DMS 273 (cell line): ENCODE data around the gene ZNF598.

Experiments used
- DNase-seq: peaks from one replicate; lab custom pipeline; 2025; ENCODE audit not compliant: unreplicated experiment; lab: John Stamatoyannopoulos, UW

The ZNF598 gene

DNA sequence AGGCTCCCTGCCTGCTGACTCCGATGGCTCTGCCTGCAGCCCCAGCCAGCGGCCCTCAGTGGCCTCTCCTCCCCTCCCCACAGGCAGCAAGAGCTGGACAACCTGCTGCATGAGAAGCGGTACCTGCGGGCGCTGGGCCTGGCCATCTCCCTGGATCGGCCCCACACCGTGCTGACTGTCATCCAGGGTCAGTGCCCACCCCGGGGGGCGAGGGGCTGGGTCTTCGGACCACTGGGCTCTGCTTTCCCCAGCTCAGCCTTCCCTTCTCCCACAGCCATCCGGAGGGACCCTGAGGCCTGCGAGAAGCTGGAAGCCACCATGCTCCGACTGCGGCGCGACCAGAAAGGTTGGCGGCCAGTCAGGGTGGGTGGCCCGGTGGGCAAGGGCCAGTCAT is 31.7 kb downstream of the ZNF598 start:
- DNase-seq: no peak

DNA sequence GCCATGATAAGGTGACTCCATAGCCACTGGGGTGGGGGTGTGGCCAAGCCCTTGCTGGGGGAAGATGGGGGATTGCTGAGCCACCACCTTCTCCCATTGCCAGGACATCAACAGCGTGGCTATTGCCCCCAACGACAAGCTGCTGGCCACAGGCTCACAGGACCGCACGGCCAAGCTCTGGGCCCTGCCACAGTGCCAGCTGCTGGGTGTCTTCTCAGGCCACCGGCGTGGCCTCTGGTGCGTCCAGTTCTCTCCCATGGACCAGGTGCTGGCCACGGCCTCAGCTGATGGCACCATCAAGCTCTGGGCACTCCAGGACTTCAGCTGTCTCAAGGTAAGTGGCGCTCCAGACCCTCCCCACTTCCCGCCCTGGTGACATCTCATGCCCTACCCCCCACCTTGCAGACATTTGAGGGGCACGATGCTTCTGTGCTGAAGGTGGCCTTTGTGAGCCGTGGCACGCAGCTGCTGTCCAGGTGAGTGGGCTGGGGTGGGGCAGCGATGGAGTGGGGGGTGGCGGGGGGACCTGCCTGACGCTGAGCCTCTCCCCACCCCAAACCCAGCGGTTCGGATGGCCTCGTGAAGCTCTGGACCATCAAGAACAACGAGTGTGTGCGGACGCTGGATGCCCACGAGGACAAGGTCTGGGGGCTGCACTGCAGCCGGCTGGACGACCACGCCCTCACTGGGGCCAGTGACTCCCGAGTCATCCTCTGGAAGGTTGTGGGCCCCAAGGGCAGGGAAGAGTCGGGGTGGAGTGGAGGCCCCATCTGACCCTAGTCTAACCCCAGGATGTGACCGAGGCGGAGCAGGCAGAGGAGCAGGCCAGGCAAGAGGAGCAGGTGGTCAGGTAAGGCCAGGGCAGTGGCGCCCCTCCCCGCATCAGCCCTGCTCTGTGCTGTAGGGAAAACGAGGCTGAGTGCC is 32.4 kb downstream of the ZNF598 start:
- no peak for DNase-seq

DNA sequence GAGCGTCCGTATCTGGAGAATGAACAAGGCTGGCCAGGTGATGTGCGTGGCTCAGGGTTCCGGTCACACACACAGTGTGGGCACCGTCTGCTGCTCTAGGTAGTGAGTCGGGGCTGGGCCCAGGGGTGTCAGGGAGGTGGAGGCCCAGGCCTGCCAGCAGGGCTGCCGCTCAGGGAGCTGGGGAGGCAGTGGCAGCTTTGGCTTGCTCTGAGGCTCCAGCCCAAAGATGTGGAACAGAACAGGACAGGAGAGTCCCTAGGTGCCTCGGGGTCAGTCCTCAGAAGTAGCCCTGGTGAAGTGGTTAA is 33.5 kb downstream of the ZNF598 start:
- DNase-seq: no peak

DNA sequence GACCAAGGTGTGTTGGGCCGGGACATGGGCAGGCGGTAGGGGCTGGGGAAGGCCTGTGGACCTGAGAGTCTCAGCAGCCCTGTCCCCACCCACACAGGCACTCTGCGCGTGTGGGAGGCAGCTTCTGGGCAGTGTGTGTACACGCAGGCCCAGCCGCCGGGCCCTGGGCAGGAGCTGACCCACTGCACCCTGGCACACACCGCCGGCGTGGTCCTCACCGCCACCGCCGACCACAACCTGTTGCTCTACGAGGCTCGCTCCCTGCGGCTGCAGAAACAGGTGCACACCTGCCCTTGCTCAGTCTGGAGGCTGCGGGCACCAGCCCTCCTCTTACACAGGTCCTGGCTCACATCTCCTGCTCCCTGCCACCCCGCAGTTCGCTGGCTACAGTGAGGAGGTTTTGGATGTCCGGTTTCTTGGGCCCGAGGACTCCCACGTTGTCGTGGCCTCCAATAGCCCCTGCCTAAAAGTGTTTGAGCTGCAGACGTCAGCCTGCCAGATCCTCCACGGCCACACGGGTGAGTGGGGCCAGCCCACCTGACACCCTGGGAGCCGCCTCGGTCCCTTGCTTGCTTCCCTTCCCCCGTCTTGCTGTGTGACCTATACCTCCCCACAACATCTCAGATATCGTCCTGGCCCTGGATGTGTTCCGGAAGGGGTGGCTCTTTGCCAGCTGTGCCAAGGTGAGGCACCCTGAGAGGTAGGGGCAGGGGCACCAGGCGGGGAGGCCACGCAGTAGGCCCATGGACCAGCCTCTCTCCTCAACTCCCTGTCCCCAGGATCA is 34.0 kb downstream of the ZNF598 start:
- no peak for DNase-seq

DNA sequence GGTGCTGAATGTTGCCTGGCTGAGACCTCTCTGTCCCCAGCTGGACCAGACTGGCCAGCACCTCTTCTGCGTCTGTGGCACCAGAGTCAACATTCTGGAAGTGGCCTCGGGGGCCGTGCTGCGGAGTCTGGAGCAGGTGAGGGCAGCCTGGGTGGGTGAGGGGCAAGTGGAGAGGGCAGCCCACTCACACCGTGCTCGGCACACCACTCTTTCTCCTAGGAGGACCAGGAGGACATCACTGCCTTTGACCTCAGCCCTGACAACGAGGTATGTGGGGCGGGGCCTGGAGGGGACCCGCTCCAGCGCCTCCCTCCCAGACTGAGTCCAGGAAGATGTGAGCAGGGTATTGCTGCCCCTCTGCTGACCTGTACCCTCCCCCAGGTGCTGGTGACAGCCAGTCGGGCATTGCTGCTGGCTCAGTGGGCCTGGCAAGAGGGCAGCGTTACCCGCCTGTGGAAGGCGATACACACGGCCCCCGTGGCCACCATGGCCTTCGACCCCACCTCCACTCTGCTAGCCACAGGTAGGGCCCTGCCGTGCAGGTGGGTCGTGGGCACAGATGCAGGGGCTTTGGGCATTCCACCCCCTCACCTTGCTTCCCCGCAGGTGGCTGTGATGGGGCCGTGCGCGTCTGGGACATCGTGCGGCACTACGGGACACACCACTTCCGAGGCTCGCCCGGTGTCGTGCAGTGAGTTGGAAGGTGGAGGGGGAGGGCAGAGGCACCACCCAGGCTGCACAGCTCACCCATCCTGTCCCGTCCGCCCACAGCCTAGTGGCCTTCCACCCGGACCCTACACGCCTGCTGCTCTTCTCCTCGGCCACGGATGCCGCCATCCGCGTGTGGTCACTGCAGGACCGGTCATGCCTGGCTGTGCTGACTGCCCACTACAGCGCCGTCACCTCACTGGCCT is 35.2 kb downstream of the ZNF598 start:
- DNase-seq: no peak

DNA sequence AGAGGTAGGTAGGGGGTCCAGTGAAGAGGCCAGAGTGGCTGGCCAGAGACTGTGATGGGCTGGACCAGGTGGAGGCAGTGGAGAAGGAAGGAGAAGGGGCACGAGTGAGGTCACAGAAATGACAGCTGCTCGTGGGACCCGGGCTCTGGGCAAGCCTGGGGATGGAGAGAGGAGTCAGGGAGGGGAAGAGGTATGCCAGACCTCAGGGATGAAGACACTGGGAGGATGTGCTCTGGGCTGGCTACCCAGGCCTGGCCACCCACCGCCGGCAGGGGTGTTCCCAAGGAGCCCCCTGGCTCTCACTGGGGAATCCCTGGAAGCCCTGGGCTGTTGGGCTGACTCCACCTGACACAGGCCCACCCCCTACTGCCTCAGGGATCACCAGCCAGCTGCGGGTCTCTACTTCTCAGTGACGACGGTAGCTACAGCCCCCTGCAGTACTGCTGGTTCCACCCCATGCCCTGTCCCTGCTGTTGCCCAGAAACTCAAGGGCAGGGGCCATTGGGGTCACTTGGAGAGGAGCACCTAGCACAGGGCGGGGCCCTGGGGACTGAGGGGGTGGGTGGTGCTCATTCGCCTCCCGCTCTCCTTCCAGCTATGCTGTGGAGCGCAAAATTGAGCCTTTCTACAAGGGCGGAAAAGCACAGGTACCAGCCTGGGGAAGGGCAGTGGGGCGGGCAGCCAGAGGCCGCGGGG is 36.0 kb downstream of the ZNF598 start:
- DNase-seq: no peak

DNA sequence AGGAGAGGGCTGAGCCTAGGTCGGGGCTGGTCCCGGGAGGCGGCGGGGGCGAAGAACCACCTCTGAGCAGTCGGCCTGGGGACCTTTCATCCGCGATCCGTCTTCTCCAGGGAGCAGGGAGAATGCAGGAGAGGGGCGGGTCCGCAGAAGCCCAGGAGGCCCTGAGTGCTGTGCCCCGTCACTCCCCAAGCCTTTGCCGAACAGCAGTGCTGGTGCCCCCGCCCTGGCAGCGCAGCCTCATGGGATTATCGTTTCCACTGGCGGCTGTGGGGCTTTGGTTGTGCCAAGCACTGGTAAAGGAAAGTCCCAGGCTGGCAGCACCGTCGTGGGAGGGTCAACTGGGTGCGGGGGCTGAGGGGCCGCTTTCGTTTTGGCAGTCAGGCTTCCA is 37.1 kb downstream of the ZNF598 start:
- DNase-seq: peak; percentile 68

DNA sequence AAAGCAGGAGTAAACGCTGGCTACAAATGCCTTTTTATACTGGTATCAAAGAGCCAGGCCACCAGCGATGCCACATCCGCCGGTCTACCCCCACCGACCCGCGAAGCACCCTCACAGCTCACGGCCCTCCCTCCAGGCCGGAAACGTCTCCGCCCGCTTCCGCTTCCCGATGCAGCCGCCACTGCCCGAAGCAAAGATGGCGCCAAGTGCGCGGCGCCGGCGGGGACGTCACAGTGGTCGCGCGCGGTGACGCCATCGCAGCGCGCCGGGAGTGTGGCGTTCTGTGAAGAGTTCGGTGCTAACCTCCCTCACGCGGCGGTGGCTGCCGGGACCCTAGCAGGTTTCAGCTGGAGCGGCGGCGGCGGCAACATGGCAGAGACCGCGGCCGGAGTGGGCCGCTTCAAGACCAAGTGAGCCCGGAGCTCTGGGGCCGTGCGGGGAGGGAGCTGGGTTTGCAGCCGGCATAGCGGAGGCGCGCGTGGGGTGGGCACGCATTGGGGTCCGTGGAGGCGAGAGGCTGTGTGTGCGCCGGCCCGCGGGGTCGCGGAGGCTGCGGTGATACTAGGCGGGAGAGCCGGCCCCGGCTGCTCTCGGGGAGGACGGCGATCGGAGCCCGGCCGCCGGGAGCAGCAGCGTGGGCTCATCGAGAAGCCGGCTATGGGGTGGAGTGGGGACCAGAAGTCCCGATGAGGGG is 37.7 kb downstream of the ZNF598 start, which contains the start of gene TBL3:
TBL3 (plus strand) TSS at position 258 of the 694 bp plus-strand sequence; CDS start at position 370, 112 bp downstream.
- DNase-seq: peak; percentile 98

DNA sequence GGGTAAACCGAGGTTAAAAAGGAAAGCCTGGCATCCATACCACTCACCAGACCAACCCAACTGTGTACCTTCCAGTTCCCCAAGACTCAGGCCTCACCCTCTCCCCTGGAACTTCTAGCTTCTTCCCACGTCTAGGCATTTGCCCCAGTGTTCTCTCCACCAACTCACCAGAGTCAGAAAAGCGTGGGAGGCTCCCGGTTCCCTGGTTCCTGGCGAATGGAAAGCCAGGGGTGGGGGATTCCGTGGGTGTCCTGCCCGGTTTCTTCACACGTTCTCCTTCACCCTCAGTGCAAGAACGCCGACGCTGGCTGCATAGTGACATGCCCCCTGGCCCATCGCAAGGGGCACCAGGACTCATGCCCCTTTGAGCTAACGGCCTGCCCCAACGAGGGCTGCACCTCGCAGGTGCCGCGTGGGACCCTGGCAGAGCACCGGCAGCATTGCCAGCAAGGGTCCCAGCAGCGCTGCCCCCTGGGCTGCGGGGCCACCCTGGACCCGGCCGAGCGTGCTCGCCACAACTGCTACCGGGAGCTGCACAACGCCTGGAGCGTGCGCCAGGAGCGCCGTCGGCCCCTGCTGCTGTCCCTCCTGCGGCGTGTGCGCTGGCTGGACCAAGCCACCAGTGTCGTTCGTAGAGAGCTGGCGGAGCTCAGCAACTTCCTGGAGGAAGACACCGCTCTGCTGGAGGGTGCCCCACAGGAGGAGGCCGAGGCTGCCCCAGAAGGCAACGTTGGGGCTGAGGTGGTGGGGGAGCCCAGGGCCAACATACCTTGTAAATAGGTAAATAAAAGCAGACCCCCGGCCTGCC is 41.3 kb downstream of the ZNF598 start:
- DNase-seq: no peak

DNA sequence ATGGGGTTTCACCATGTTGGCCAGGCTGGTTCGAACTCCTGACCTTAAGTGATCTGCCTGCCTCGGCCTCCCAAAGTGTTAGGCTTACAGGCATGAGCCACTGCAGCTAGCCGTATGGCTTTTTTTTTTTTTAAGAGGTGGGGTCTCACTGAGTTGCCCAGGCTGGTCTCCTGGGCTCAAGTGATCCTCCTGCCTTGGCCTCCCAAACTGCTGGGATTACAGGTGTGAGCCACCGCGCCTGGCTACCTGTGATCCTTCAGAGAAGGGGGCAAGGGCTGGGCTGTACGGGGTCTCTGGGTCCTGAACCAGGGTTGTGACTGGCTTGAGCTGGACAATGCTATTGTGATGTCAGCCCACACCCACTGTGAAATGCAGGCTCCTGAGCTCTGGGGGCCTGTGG is 43.2 kb downstream of the ZNF598 start, which contains the start of gene RNF151:
RNF151 (plus strand) TSS at position 397 of the 400 bp plus-strand sequence. CDS start 26 bp downstream, outside the sequence.
- no peak for DNase-seq

DNA sequence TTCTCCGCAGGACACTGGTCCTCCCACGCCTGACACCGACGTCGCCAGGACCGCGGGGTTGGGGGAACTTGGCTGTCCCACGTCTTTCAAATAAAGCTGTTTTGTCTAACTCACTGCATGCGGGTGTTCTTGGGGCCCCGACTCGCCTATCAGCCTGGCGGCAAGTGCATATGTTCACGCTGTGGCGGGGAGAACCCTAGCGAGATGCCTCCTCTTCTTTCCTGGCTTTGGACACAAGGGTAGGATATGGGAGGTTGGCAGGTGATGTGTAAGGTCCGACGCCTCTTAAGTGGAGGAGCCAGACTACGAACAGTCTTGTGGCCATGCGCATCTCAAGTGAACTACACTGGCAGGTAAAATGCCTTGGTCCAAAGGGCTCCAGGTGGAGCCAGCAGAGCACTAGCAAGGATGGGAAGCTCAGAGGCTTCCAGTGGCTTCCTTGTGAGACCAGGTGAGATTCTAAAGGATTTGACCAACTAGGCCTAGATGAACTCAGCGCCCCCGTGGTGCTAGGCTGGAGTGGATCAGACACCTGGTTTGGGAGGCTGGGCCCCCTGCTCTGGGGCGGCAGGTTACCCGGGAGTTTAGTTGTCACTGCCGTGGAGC is 44.1 kb downstream of the ZNF598 start:
- DNase-seq: peak; percentile 55

DNA sequence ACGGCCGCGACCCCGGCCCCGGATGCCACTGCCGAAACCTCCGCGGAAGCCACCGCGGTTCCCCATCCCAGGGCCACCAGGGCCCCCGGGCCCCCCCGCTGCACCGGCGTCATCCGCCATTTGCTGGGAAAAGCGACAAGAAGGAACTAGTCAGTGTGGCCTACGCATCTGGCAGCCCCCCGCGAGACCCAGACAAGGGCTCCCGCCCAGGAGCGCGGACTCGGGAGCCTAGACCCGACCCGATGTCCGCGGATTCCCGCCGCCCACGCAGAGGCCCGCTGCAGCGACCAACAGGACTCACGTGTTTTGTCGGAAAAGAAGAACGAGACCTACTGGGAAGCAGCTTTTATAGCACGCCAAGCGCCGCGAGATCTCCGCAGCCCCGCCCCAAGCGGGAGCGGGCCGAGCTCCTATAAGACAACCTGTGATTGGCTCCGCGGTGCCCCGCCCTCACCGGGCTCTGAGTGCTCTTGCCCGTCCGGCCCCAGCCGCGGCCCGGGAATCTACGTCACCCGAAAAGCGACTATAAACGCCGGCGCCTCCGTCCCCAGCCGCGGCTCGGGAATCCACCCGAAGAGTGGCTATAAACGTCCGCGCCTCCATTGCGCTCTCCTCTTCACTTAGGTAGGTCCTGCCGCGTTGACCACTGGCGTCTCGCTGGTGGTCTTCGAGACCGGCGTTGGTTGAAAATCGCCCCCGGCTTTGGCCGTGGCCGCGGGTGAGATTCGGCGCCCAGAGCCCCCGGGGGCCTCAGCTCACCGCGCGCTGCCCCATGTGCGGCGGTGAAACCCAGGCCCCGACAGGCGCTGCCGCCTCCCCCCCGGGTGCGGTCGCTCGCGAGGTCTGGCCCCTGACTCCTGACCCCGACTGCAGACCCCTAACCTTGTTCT is 44.9 kb downstream of the ZNF598 start, which contains the start of gene RPS2:
RPS2 (minus strand) TSS at position 321 of the 890 bp plus-strand sequence; CDS start at position 120, 201 bp downstream.
- DNase-seq: peak; percentile 99

DNA sequence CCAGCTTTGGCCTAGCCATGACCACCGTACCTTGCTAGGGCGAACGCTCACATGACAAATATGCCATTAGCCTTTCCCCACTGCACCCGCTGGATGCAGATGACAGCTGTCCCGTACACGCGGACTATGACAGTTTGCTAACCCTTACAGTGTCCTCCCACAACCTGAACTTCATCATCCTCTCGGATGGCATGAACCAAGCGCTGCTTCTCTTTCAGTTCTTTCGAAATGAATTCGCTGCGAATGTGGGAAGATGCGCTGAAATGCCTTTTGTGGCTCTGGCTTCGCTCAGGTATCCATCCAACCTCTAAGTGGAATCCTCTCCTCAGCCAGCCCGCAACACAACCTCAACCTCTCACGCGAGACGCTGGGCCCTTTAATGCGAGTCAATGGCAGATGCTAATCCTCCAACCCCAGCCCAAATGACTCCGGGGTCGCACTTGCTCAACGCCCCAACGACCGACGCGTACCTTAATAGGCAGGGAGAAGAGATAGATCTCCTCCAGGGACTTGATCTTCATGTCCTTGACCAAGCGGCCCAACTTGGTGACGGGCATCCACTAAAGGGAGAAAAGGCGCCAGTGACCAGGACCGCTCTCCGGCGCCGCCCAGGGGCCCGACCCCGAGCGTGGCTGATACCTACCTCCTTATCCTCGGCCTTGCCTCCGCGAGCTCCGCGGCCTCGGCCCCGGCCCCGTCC is 45.7 kb downstream of the ZNF598 start:
- peak; percentile 68 for DNase-seq

DNA sequence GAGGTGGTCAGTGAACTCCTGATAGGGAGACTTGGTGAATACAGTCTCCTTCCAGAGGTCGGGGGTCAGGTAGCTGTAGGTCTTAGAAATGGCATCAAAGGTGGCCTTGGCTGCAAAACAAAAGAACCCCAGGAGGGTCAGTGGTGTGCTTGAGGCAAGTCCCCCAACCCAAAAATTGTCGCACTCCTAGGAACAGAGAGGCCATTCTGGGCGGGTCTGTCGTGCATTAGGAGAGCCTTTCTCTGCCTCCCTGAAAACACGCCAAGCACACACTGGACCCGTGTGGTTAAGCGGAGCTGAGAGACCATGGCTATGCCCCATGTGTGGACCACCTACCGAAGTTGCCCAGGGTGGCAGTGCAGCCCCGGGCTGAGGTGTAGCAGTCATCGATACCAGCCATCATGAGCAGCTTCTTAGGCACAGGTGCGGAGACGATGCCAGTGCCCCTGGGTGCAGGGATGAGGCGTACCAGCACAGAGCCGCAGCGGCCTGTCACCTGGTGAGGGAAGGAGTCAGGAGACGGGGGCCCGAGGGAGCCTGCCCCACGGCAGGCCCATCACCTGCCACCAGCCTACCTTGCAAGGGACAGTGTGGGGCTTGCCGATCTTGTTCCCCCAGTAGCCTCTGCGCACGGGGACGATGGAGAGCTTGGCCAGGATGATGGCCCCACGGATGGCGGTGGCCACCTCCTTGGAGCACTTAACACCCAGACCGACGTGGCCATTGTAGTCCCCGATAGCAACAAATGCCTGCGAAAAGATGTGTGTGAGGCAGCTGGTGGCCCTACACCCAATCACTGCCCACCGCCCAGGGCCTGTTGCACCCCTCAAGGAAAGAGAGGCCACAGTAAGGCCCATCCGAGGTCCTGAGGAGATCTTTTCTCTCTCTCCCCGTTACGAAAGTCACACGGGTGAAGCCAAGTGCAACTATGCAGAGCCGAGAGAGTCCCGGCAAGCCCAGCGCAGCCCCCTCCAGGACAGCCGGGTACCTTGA is 47.2 kb downstream of the ZNF598 start:
- peak; percentile 52 for DNase-seq

DNA sequence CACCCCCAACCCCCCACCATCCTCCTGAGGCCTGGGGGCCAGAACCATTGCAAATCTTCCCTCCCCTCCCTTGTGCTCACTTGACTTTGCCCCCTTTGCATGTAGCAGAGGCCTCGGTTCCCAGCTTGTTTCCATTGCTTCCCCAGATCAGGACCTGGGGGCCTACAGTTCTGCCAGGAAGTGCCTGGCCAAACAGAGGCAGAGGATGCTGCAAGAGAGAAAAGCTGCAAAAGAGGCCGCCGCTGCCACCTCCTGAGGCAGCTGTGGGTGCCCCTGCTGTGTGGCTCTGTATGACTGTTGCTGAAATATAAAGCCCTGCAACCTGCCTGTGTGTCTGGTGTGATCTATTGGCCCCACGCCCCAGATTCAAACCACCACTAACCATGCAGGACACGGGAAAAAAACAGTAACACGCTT is 48.0 kb downstream of the ZNF598 start:
- DNase-seq: peak; percentile 91
